B cell (primary cell): ENCODE data around the gene PALM2AKAP2. TPM values are rescaled to one million over a fixed set of nuclear protein-coding genes. Genes with fewer than 3 reads are reported as not detected.

Source experiments
- ATAC-seq: fragments of 200-7000 bp; cut with Tn5 transposase; one replicate; pipeline ENCODE4 v1.10.0; 2021; ENCODE audit warnings: low read depth, mild to moderate bottlenecking, moderate number of reproducible peaks, moderate library complexity
- CTCF ChIA-PET: fragments of 350-600 bp; sonication (Branson Sonifier 250); formaldehyde crosslinking; loops from one replicate; lab custom pipeline; 2021; ENCODE audit warnings: antibody characterized with exemption, inconsistent platforms; lab: Charles Lee
- POLR2A ChIA-PET: fragments of 350-600 bp; sonication (Branson Sonifier 250); formaldehyde crosslinking; loops from one replicate; lab custom pipeline; 2021; ENCODE audit warnings: antibody characterized with exemption; lab: Charles Lee
- DNase-seq: peaks from one replicate; pipeline ENCODE4 v3.0.0; 2013
- H2AFZ ChIP-seq: 2 replicates; pipeline ENCODE4 v1.6.1; 2012; ENCODE audit warnings: mild to moderate bottlenecking, low read depth, low read length; ENCODE audit not compliant: insufficient read depth, poor library complexity, severe bottlenecking
- H3K27ac ChIP-seq, 2 donors: 1 replicate in 1 of 2; 2 replicates in 1 of 2; pipeline ENCODE4 v1.5.1; 2012 to 2013; ENCODE audit warnings: low read length in 2 of 2, mild to moderate bottlenecking in 2 of 2, moderate library complexity in 1 of 2
- H3K27me3 ChIP-seq, 4 experiments: fragments of 200-600 bp in 1 of 4; sonication (generic) in 1 of 4; replicated peaks in 1 of 4; 1 replicate in 2 of 4; 2 replicates in 2 of 4; pipeline versions ENCODE4 v1.6.1 to v1.7.0; 2013 to 2016; ENCODE audit warnings: low read length in 3 of 4, mild to moderate bottlenecking in 2 of 4, mixed read lengths in 1 of 4, moderate library complexity in 1 of 4; ENCODE audit not compliant: insufficient read depth in 4 of 4, control insufficient read depth in 3 of 4; ENCODE audit errors: control extremely low read depth in 1 of 4
- H3K36me3 ChIP-seq, 2 experiments: replicated peaks in 1 of 2; 1 replicate in 1 of 2; 2 replicates in 1 of 2; pipeline versions ENCODE4 v1.6.1 to v1.7.1; 2013; ENCODE audit warnings: low read length in 1 of 2; ENCODE audit not compliant: insufficient read depth in 2 of 2, control insufficient read depth in 1 of 2; ENCODE audit errors: control extremely low read depth in 1 of 2, extremely low read depth in 1 of 2
- H3K4me1 ChIP-seq, 2 donors: fragments of 200-600 bp in 1 of 2; sonication (generic) in 1 of 2; 1 replicate in 1 of 2; 2 replicates in 1 of 2; pipeline versions ENCODE4 v1.5.1 to v1.6.1; 2013 to 2017; ENCODE audit warnings: low read length in 2 of 2; ENCODE audit not compliant: control insufficient read depth in 2 of 2, insufficient read depth in 2 of 2
- H3K4me2 ChIP-seq: replicated peaks from 2 replicates; pipeline ENCODE3; 2012; ENCODE audit warnings: mild to moderate bottlenecking, low read depth, low read length; ENCODE audit not compliant: poor library complexity, severe bottlenecking
- H3K4me3 ChIP-seq, 5 experiments: fragments of 200-600 bp in 1 of 5; sonication (generic) in 1 of 5; 1 replicate in 3 of 5; 2 replicates in 2 of 5; pipeline versions ENCODE4 v1.5.1 to v1.7.0; 2011 to 2016; ENCODE audit warnings: low read length in 4 of 5, mild to moderate bottlenecking in 4 of 5, low read depth in 2 of 5, control low read depth in 1 of 5, moderate library complexity in 1 of 5; ENCODE audit not compliant: insufficient read depth in 1 of 5; ENCODE audit errors: control extremely low read depth in 1 of 5, extremely low read depth in 1 of 5
- H3K79me2 ChIP-seq: fragments of 200-600 bp; sonication (generic); one replicate; pipeline ENCODE4 v1.6.0; 2016; ENCODE audit warnings: low read length; ENCODE audit not compliant: control insufficient read depth, insufficient read depth
- H3K9ac ChIP-seq: fragments of 200-600 bp; sonication (generic); 2 replicates; pipeline ENCODE4 v1.6.1; 2017; ENCODE audit warnings: mild to moderate bottlenecking, low read length, moderate library complexity
- H3K9me3 ChIP-seq, 3 donors: one replicate each; pipeline versions ENCODE4 v1.6.1 to v1.7.1; 2013; ENCODE audit warnings: low read length in 2 of 3; ENCODE audit not compliant: control insufficient read depth in 2 of 3, insufficient read depth in 1 of 3; ENCODE audit errors: control extremely low read depth in 1 of 3
- H4K20me1 ChIP-seq: 2 replicates; pipeline ENCODE4 v1.6.0; 2012; ENCODE audit warnings: mild to moderate bottlenecking, low read length; ENCODE audit not compliant: insufficient read depth, control insufficient read depth, poor library complexity, severe bottlenecking
- H3K27ac Mint-ChIP-seq: one replicate; pipeline ENCODE4 v1.8.0; 2021; ENCODE audit warnings: mixed read lengths
- H3K27me3 Mint-ChIP-seq: one replicate; pipeline ENCODE4 v1.8.0; 2021; ENCODE audit warnings: mixed read lengths
- H3K4me1 Mint-ChIP-seq: one replicate; pipeline ENCODE4 v1.8.0; 2021; ENCODE audit warnings: mixed read lengths
- H3K4me3 Mint-ChIP-seq: one replicate; pipeline ENCODE4 v1.8.0; 2021; ENCODE audit warnings: mixed read lengths
- H3K9me3 Mint-ChIP-seq: one replicate; pipeline ENCODE4 v1.8.0; 2022; ENCODE audit warnings: mixed read lengths; ENCODE audit not compliant: insufficient read depth
- CTCF ChIP-seq: fragments of 200-600 bp; IDR thresholded peaks from one replicate; pipeline ENCODE4 v1.8.0; 2022; ENCODE audit warnings: antibody characterized with exemption, mild to moderate bottlenecking
- EZH2 ChIP-seq: IDR thresholded peaks from 2 replicates; pipeline ENCODE4 v1.6.1; 2012; ENCODE audit warnings: borderline replicate concordance, low read depth, mild to moderate bottlenecking, moderate library complexity, low read length; ENCODE audit not compliant: insufficient read depth, poor library complexity, severe bottlenecking
- WGBS: methylation state at CpG from one replicate; pipeline ENCODE4 v1.1.5; 2013; ENCODE audit warnings: missing lambda C conversion rate; ENCODE audit not compliant: insufficient coverage; 5-methylcytosine and 5-hydroxymethylcytosine counted together
- intact Hi-C: fragments of 100-400 bp; cut with micrococcal nuclease; formaldehyde crosslinking; loops from one replicate; pipeline ENCODE4 v1.10.0; 2022
- polyA plus RNA-seq: library from polyadenylated mRNA; depleted of rRNA; stranded (reverse); fragments of >200 nt; gene quantifications from 2 replicates; pipeline ENCODE4 v1.2.3, GENCODE V29; 2012
- total RNA-seq, 2 donors: library from RNA; stranded (reverse); fragments of 120-200 nt in 1 of 2; gene quantifications; 1 replicate in 1 of 2; 2 replicates in 1 of 2; pipeline versions ENCODE4 v1.2.3 to v1.2.4, GENCODE V29; 2013 to 2022

The PALM2AKAP2 gene
- total and polyA plus RNA-seq, 2 donors (not counting 1 experiment from before 2014, with no cell fraction given), result not detected

DNA sequence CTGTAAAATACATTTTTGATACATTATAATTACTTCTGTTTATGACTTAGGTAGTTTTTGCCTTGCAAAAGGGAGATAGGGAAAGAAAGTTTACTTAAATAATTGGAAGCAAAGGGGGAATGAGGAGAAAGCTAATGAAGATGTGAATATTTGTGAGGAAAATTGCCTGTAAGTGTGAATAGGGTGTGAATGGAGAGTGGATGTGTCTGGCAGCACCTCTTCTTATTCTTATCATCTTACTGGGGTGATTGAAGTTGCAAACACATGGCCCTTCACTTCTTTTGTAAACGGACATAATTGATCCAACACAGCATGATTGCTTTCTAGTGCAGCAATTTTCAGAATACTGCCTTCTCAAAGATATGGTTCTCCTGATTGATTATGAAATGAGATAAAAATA, 46.6 kb downstream of the PALM2AKAP2 start:
- Mint-ChIP-seq H3K27me3 (peaks cover 42% of the 10 kb centered on the region), H3K27ac (no peak overlapping the region), H3K4me1 (no peaks in the 10 kb centered on the region), H3K4me3 (no peak overlapping the region), H3K9me3 (no peaks in the 10 kb centered on the region)
- Histone ChIP-seq H3K27me3 (peaks cover 0 to 13% (median 4%) of the 10 kb centered on the region in 4 experiments), H3K9ac (no peak overlapping the region), H4K20me1 (no peaks in the 10 kb centered on the region), H3K4me2 (no peak overlapping the region), H3K36me3 (no peaks in the 10 kb centered on the region), H3K79me2 (no peaks in the 10 kb centered on the region), H3K4me3 (no peak overlapping the region), H3K4me1 (no peaks in the 10 kb centered on the region), H2AFZ (no peak overlapping the region), H3K9me3 (peaks cover 0 to 1% (median 0%) of the 10 kb centered on the region in 3 donors), H3K27ac (no peak overlapping the region)
- no peak for ATAC-seq
- intact Hi-C loops, result no loop called here
- WGBS, result no CpG with 5 or more reads among the region's 1 CpG
- no peak for TF ChIP-seq CTCF
- no peak for TF ChIP-seq EZH2
- DNase-seq, result no peak
- CTCF ChIA-PET, result no interaction called here
- POLR2A ChIA-PET, result no interaction called here

DNA sequence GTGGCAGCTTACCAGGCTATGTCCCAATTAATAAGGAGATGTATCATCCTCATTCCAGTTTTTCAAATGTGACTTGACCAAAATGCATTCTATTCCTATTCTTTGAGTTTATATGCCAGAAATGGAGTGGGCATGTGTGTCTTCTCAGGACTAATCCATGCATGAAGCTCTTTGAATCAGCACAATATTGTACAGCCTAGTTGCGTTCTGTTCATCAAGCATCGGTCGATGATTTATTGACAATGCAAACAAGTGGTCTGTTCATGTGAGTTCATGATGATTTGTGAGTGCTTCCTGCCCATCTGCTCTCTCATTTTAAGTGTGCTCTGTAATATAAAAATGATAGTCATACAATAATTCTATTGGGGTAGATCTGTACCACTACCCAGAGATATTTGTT, 48.3 kb downstream of the PALM2AKAP2 start:
- H4K20me1 ChIP-seq, result no peaks in the 10 kb centered on the region
- no peak overlapping the region for H3K27ac ChIP-seq
- H3K36me3 ChIP-seq, result no peaks in the 10 kb centered on the region
- CTCF ChIA-PET, result no interaction called here
- peaks cover 0 to 5% (median 1%) of the 10 kb centered on the region in 3 donors for H3K9me3 ChIP-seq
- ATAC-seq (no peak), DNase-seq (no peak)
- no peaks in the 10 kb centered on the region for H3K9me3 Mint-ChIP-seq
- H3K27me3 ChIP-seq, result peaks cover 0 to 16% (median 4%) of the 10 kb centered on the region in 4 experiments
- H3K79me2 ChIP-seq, result no peaks in the 10 kb centered on the region
- WGBS, result no CpG with 5 or more reads among the region's 3 CpGs
- TF ChIP-seq EZH2 (no peak), CTCF (no peak)
- H2AFZ ChIP-seq, result no peak overlapping the region
- POLR2A ChIA-PET, result no interaction called here
- H3K4me3 Mint-ChIP-seq, result no peak overlapping the region
- no peak overlapping the region for H3K4me3 ChIP-seq
- no peak overlapping the region for H3K27ac Mint-ChIP-seq
- no peak overlapping the region for H3K9ac ChIP-seq
- H3K4me1 Mint-ChIP-seq, result no peaks in the 10 kb centered on the region
- H3K4me2 ChIP-seq, result no peak overlapping the region
- no peaks in the 10 kb centered on the region for H3K4me1 ChIP-seq
- peaks cover 38% of the 10 kb centered on the region for H3K27me3 Mint-ChIP-seq
- intact Hi-C loops, result no loop called here
